ENCODE results near the gene MAD1L1. TPM values are rescaled to one million over a fixed set of nuclear protein-coding genes. Genes with fewer than 3 reads are reported as not detected.

The MAD1L1 gene
- total RNA-seq, 1 donor from 2014 or later: 32.7 TPM

DNA sequence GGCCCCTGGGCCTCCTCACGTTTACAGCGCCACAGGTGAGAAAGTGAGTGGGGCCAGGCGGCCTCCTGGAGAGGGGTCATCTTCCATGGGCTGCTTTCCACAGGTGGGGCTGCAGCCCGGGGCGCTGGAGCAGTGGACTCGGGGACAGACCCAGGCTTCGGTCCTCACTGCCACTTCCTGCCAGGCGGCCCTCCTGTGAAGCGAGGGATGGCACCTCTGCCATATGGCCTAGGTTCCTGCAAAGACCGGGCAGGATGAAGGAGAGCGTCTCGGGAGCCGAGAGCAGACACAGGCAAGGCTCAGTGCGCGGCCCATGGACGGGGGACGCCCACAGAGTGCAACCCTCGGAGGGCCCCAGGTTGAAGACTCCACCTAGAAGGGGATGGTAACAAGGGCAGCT is 106.8 kb downstream of the MAD1L1 start:
- DNase-seq (ENCODE audit: extremely low spot score, unreplicated experiment): no peak
- no peaks in the 10 kb centered on the region for H3K9me3 Mint-ChIP-seq (ENCODE audit: unreplicated experiment)
- H3K4me3 Mint-ChIP-seq (ENCODE audit: unreplicated experiment): no peak overlapping the region
- H3K4me1 Mint-ChIP-seq (ENCODE audit: unreplicated experiment): peaks cover 8% of the 10 kb centered on the region
- H3K27ac Mint-ChIP-seq (ENCODE audit: unreplicated experiment): no peak overlapping the region
- peaks cover 7% of the 10 kb centered on the region for H3K36me3 Mint-ChIP-seq (ENCODE audit: unreplicated experiment)
- TF ChIP-seq, protein P1, sequence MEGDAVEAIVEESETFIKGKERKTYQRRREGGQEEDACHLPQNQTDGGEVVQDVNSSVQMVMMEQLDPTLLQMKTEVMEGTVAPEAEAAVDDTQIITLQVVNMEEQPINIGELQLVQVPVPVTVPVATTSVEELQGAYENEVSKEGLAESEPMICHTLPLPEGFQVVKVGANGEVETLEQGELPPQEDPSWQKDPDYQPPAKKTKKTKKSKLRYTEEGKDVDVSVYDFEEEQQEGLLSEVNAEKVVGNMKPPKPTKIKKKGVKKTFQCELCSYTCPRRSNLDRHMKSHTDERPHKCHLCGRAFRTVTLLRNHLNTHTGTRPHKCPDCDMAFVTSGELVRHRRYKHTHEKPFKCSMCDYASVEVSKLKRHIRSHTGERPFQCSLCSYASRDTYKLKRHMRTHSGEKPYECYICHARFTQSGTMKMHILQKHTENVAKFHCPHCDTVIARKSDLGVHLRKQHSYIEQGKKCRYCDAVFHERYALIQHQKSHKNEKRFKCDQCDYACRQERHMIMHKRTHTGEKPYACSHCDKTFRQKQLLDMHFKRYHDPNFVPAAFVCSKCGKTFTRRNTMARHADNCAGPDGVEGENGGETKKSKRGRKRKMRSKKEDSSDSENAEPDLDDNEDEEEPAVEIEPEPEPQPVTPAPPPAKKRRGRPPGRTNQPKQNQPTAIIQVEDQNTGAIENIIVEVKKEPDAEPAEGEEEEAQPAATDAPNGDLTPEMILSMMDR (IDR thresholded peaks at IDR 0.05): no peak
- H3K27me3 Mint-ChIP-seq (ENCODE audit: unreplicated experiment): no peaks in the 10 kb centered on the region

DNA sequence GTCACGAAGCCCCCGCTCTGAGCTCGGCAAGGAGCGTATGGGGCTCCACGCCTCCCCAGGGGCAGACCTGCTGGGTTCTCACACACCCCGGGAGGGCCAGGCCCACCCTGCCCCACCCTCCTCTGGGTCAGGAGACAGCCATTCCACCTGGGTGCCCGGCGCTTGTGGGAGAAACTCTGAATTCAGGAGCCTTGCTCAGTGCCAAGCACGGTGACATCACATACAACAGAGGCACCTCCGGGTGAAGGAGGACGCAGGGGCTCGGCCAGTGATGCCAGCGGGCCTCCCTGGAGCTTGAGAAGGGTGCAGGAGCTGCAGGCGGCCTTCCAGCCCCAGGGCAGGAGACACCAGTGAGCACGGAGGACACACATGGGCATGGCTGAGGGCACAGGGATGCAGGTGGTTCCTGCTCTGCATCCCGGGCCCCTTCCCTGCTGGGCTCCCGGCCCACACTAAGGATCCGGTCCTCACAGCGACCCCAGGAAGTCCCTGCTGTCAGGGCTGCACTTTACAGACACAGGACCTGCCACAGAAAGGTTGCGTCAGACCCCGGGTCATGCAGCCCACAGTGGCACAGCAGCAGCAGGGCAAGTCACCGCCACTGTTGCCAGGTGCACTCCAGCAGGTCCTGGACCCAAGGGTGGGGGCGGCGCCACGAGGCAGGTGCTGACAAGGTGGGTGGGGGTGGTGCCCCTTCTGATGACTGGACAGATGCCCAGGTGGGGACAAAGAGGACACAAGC is 108.0 kb downstream of the MAD1L1 start:
- H3K4me1 Mint-ChIP-seq (ENCODE audit: unreplicated experiment): peaks cover 10% of the 10 kb centered on the region
- H3K27me3 Mint-ChIP-seq (ENCODE audit: unreplicated experiment): no peaks in the 10 kb centered on the region
- DNase-seq (ENCODE audit: extremely low spot score, unreplicated experiment): no peak
- no peak overlapping the region for H3K27ac Mint-ChIP-seq (ENCODE audit: unreplicated experiment)
- TF ChIP-seq, protein P1 (IDR thresholded peaks at IDR 0.05): no peak
- peaks cover 3% of the 10 kb centered on the region for H3K36me3 Mint-ChIP-seq (ENCODE audit: unreplicated experiment)
- H3K9me3 Mint-ChIP-seq (ENCODE audit: unreplicated experiment): no peaks in the 10 kb centered on the region
- H3K4me3 Mint-ChIP-seq (ENCODE audit: unreplicated experiment): no peak overlapping the region

DNA sequence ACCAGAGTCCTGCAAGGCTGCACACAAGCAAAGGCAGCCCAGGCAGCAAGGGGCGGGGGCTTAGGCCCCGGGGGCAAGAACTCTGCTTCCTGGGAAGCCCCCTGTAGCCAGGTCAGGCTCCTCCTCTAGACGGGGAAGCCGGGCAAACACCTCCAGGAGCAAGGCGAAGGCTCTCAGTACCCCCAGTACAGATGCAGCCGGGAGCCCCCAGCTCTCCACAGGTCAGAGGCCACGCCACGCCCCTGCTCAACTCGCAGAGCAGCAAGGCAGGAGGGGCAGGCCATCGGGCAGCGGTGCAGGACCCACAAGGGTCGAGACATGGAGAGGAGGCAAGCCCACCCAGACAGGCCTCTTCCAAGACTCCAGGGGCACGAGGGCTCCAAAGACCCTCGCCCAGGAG is 108.8 kb downstream of the MAD1L1 start:
- TF ChIP-seq, protein P1 (IDR thresholded peaks at IDR 0.05): no peak
- no peaks in the 10 kb centered on the region for H3K9me3 Mint-ChIP-seq (ENCODE audit: unreplicated experiment)
- H3K4me3 Mint-ChIP-seq (ENCODE audit: unreplicated experiment): no peak overlapping the region
- DNase-seq (ENCODE audit: extremely low spot score, unreplicated experiment): no peak
- peaks cover 8% of the 10 kb centered on the region for H3K4me1 Mint-ChIP-seq (ENCODE audit: unreplicated experiment)
- H3K27me3 Mint-ChIP-seq (ENCODE audit: unreplicated experiment): no peaks in the 10 kb centered on the region
- H3K27ac Mint-ChIP-seq (ENCODE audit: unreplicated experiment): no peak overlapping the region
- peaks cover 5% of the 10 kb centered on the region for H3K36me3 Mint-ChIP-seq (ENCODE audit: unreplicated experiment)

DNA sequence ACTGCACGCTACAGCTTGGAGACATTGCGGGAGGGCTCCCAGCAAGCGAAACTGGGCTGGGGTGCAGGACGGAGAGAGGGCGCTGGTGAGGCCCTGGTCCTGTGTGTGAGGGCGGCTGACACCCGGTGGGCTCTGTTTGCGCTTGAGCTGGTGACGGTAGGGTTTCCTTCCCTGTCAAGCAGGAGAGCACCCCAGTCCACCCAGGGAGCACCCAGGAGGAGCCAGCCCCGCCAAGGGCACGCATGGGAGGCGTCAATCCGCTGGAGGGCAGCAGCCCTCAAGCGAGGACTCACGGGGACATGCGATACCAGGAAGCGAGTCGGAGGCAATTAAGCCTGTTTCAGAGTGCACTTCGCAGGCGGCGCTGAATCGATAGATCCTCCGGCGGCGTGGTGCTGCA is 109.4 kb downstream of the MAD1L1 start:
- H3K4me1 Mint-ChIP-seq (ENCODE audit: unreplicated experiment): peaks cover 4% of the 10 kb centered on the region
- no peak for DNase-seq (ENCODE audit: extremely low spot score, unreplicated experiment)
- no peaks in the 10 kb centered on the region for H3K9me3 Mint-ChIP-seq (ENCODE audit: unreplicated experiment)
- H3K27ac Mint-ChIP-seq (ENCODE audit: unreplicated experiment): no peak overlapping the region
- peaks cover 5% of the 10 kb centered on the region for H3K36me3 Mint-ChIP-seq (ENCODE audit: unreplicated experiment)
- TF ChIP-seq, protein P1 (IDR thresholded peaks at IDR 0.05): no peak
- H3K27me3 Mint-ChIP-seq (ENCODE audit: unreplicated experiment): no peaks in the 10 kb centered on the region
- no peak overlapping the region for H3K4me3 Mint-ChIP-seq (ENCODE audit: unreplicated experiment)

DNA sequence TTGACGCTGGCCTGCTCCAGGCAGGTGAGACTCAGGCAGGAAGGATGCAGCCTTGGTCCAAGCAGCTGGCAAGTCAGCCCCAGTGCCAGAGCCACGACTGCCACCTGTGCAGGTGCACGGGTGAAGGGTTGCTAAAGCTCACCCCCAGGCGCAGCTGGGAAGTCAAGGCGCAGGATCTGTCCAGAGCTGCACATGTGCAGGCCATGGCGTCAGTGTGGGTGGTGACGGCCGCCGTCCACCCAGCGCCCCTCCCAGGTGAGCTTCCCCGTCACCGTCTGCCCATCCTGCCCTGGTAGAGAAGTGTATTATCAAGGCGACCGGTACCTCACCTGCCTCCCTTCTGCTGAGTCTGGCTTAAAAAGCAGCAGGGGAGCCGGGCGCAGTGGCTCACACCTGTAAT is 110.1 kb downstream of the MAD1L1 start:
- TF ChIP-seq, protein P1 (IDR thresholded peaks at IDR 0.05): no peak
- no peaks in the 10 kb centered on the region for H3K27me3 Mint-ChIP-seq (ENCODE audit: unreplicated experiment)
- no peak for DNase-seq (ENCODE audit: extremely low spot score, unreplicated experiment)
- H3K9me3 Mint-ChIP-seq (ENCODE audit: unreplicated experiment): no peaks in the 10 kb centered on the region
- peaks cover 5% of the 10 kb centered on the region for H3K36me3 Mint-ChIP-seq (ENCODE audit: unreplicated experiment)
- peaks cover 2% of the 10 kb centered on the region for H3K4me1 Mint-ChIP-seq (ENCODE audit: unreplicated experiment)
- no peak overlapping the region for H3K27ac Mint-ChIP-seq (ENCODE audit: unreplicated experiment)
- no peak overlapping the region for H3K4me3 Mint-ChIP-seq (ENCODE audit: unreplicated experiment)

All from osteocyte (in vitro differentiated cells).